Panc1 (cell line): Measurements from ENCODE around the gene CAPN11. TPM values are rescaled to one million over a fixed set of nuclear protein-coding genes. Genes with fewer than 3 reads are reported as not detected.

Source experiments
- ATAC-seq: fragments of 200-7000 bp; cut with Tn5 transposase; 2 replicates; pipeline ENCODE4 v1.9.1; 2020; ENCODE audit warnings: mild to moderate bottlenecking, moderate library complexity
- BruUV-seq: library from RNA; stranded (reverse); fragments of 400-500 nt; replicated peaks from 2 replicates; lab custom pipeline; 2021; lab: Mats Ljungman, UMichigan
- CTCF ChIA-PET: fragments of 300-600 bp; sonication (Branson Sonifier 250); formaldehyde crosslinking; loops from one replicate; lab custom pipeline; 2022; ENCODE audit warnings: antibody characterized with exemption; lab: Charles Lee
- POLR2A ChIA-PET: fragments of 300-600 bp; sonication (Branson Sonifier 250); formaldehyde crosslinking; loops from one replicate; lab custom pipeline; 2022; ENCODE audit warnings: antibody characterized with exemption; lab: Charles Lee
- DNase-seq: peaks from one replicate; pipeline ENCODE4 v3.0.0-alpha.2; 2010; ENCODE audit warnings: low read depth, low spot score
- H3K27ac ChIP-seq: 2 replicates; pipeline ENCODE4 v1.5.1; 2011; ENCODE audit warnings: mild to moderate bottlenecking, low read length, inconsistent platforms
- H3K27me3 ChIP-seq: fragments of 200-500 bp; sonication (Bioruptor generic); 2 replicates; pipeline ENCODE4 v1.6.0; 2014; ENCODE audit warnings: low read length, inconsistent platforms; ENCODE audit not compliant: control insufficient read depth, insufficient read depth
- H3K36me3 ChIP-seq: fragments of 200-500 bp; sonication (Bioruptor generic); 2 replicates; pipeline ENCODE4 v1.5.1; 2014; ENCODE audit warnings: inconsistent platforms, mild to moderate bottlenecking, low read length, moderate library complexity; ENCODE audit not compliant: control insufficient read depth, insufficient read depth
- H3K4me1 ChIP-seq: 2 replicates; pipeline ENCODE4 v1.5.1; 2011; ENCODE audit warnings: inconsistent platforms, mild to moderate bottlenecking, low read length, moderate library complexity; ENCODE audit not compliant: control insufficient read depth, insufficient read depth
- H3K4me3 ChIP-seq, 2 experiments: 2 replicates each; pipeline ENCODE4 v1.5.1; 2011 to 2012; ENCODE audit warnings: low read depth in 2 of 2, low read length in 2 of 2, mild to moderate bottlenecking in 2 of 2, inconsistent platforms in 1 of 2, moderate library complexity in 1 of 2
- H3K9me3 ChIP-seq: fragments of 200-500 bp; sonication (Bioruptor generic); 2 replicates; pipeline ENCODE4 v1.5.1; 2014; ENCODE audit warnings: low read depth, mild to moderate bottlenecking, inconsistent platforms, low read length, moderate library complexity; ENCODE audit not compliant: control insufficient read depth, insufficient read depth
- POLR2AphosphoS5 ChIP-seq: IDR thresholded peaks from 2 replicates; pipeline ENCODE4 v1.6.1; 2012; ENCODE audit warnings: mild to moderate bottlenecking, low read depth, low read length, moderate library complexity
- SIN3A ChIP-seq: IDR thresholded peaks from 2 replicates; pipeline ENCODE4 v1.6.1; 2012; ENCODE audit warnings: low read depth, mild to moderate bottlenecking, low read length, moderate library complexity, borderline replicate concordance; ENCODE audit not compliant: insufficient read depth
- TCF7L2 ChIP-seq: IDR thresholded peaks from 2 replicates; pipeline ENCODE4 v1.6.1; 2011; ENCODE audit warnings: mild to moderate bottlenecking, low read depth, low read length, inconsistent platforms
- in situ Hi-C: cut with HindIII; loops from 2 replicates; pipeline ENCODE4 v1.10.0; 2016; ENCODE audit warnings: low sequenced_read_pairs, low pct_unique_long_range_greater_than_20kb
- intact Hi-C: fragments of 100-400 bp; cut with micrococcal nuclease; formaldehyde crosslinking; loops from one replicate; pipeline ENCODE4 v1.10.0; 2022; ENCODE audit not compliant: unreplicated experiment
- total RNA-seq: library from RNA; stranded (reverse); gene quantifications from one replicate; pipeline ENCODE4 v1.2.1, GENCODE V29; 2021; ENCODE audit not compliant: unreplicated experiment
- TF ChIP-seq, protein P1 (sequence below): fragments of 450-650 bp; IDR thresholded peaks from 2 replicates; pipeline ENCODE4 v1.5.1; 2017; ENCODE audit warnings: mild to moderate bottlenecking
- TF ChIP-seq, protein P2 (sequence below), 2 experiments: IDR thresholded peaks; 2 replicates each; pipeline ENCODE4 v1.6.1; 2011 to 2012; ENCODE audit warnings: low read depth in 2 of 2, control low read depth in 1 of 2, low read length in 1 of 2, mild to moderate bottlenecking in 1 of 2, moderate library complexity in 1 of 2; ENCODE audit not compliant: insufficient read depth in 1 of 2

Gene CAPN11
- total RNA-seq, 1 experiment from 2014 or later = 1.2 TPM

DNA sequence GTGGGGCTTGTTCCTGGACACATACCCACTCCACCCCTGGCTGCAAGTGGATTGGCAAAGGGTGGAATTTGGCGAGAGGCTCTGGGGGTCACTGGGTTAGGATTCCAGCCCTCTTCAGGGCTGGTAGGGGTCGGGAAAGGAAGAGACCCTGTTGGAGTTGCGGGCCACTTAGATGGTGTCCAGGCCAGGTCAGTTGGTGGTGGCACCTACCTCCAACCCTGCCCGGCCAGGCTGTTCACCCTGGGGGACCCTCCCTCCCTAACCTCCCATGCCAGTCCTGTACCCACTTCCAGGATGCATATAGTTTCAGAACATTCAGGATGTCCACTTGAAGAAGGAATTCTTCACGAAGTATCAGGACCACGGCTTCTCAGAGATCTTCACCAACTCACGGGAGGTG, 21.0 kb downstream of the CAPN11 start:
- no peak for DNase-seq
- ATAC-seq = no peak
- intact Hi-C loops (loop anchor here (5.0 kb wide), 1 partner anchor 43 kb away; the partner anchor contains the start of gene SLC29A1), in situ Hi-C loops (no loop called here)
- no peak overlapping the region for H3K4me3 ChIP-seq
- H3K27ac ChIP-seq = peak overlapping the region; percentile 90
- no peaks in the 10 kb centered on the region for H3K9me3 ChIP-seq
- no peak for TF ChIP-seq SIN3A
- TF ChIP-seq, protein P1, sequence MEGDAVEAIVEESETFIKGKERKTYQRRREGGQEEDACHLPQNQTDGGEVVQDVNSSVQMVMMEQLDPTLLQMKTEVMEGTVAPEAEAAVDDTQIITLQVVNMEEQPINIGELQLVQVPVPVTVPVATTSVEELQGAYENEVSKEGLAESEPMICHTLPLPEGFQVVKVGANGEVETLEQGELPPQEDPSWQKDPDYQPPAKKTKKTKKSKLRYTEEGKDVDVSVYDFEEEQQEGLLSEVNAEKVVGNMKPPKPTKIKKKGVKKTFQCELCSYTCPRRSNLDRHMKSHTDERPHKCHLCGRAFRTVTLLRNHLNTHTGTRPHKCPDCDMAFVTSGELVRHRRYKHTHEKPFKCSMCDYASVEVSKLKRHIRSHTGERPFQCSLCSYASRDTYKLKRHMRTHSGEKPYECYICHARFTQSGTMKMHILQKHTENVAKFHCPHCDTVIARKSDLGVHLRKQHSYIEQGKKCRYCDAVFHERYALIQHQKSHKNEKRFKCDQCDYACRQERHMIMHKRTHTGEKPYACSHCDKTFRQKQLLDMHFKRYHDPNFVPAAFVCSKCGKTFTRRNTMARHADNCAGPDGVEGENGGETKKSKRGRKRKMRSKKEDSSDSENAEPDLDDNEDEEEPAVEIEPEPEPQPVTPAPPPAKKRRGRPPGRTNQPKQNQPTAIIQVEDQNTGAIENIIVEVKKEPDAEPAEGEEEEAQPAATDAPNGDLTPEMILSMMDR = no peak
- TF ChIP-seq TCF7L2 = no peak
- TF ChIP-seq, protein P2, sequence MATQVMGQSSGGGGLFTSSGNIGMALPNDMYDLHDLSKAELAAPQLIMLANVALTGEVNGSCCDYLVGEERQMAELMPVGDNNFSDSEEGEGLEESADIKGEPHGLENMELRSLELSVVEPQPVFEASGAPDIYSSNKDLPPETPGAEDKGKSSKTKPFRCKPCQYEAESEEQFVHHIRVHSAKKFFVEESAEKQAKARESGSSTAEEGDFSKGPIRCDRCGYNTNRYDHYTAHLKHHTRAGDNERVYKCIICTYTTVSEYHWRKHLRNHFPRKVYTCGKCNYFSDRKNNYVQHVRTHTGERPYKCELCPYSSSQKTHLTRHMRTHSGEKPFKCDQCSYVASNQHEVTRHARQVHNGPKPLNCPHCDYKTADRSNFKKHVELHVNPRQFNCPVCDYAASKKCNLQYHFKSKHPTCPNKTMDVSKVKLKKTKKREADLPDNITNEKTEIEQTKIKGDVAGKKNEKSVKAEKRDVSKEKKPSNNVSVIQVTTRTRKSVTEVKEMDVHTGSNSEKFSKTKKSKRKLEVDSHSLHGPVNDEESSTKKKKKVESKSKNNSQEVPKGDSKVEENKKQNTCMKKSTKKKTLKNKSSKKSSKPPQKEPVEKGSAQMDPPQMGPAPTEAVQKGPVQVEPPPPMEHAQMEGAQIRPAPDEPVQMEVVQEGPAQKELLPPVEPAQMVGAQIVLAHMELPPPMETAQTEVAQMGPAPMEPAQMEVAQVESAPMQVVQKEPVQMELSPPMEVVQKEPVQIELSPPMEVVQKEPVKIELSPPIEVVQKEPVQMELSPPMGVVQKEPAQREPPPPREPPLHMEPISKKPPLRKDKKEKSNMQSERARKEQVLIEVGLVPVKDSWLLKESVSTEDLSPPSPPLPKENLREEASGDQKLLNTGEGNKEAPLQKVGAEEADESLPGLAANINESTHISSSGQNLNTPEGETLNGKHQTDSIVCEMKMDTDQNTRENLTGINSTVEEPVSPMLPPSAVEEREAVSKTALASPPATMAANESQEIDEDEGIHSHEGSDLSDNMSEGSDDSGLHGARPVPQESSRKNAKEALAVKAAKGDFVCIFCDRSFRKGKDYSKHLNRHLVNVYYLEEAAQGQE (IDR thresholded peaks at IDR 0.05; ENCODE audit: insufficient read depth in 1 of 2, low read depth in 2 of 2, low read length in 1 of 2) = no peak
- TF ChIP-seq POLR2AphosphoS5 = no peak
- BruUV-seq = no TSS peak
- no peaks in the 10 kb centered on the region for H3K36me3 ChIP-seq
- H3K4me1 ChIP-seq = peaks cover 44% of the 10 kb centered on the region
- H3K27me3 ChIP-seq = no peaks in the 10 kb centered on the region
- ChIA-PET CTCF (interaction anchor here (0.7 kb wide), 1 partner anchor 21 kb away, joined by 5 read pairs; no protein-coding TSS in a partner anchor), POLR2A (interaction anchor here (0.6 kb wide), 2 partner anchors 10 to 57 kb away, joined by 3 to 7 read pairs; no protein-coding TSS in a partner anchor)

DNA sequence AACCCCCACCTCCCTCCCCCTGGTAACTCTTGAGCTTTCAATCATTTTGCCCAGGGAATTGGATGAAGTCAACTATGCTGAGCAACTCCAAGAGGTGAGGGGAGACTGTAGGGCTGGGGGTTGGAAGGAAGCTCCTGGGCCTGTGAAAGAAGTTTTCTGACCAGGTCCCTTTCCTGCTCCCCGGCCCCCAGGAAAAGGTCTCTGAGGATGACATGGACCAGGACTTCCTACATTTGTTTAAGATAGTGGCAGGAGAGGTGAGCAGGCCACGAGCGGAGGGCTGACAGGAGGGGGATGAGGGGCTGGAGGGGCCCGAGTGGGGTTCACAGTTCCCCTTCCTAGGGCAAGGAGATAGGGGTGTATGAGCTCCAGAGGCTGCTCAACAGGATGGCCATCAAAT, 21.8 kb downstream of the CAPN11 start:
- CTCF ChIA-PET = interaction anchor here (0.6 to 0.7 kb wide), 2 partner anchors 55 to 125 kb away, joined by 3 to 5 read pairs; no protein-coding TSS in a partner anchor

More for the DNA sequence above, 21.8 kb downstream of the CAPN11 start:
- H3K4me1 ChIP-seq = peaks cover 44% of the 10 kb centered on the region
- intact Hi-C loops = no loop called here
- peak overlapping the region; percentile 90 for H3K27ac ChIP-seq
- no peak overlapping the region for H3K4me3 ChIP-seq
- TF ChIP-seq, protein P1 = no peak
- TF ChIP-seq TCF7L2 (no peak), SIN3A (no peak), POLR2AphosphoS5 (no peak)
- TF ChIP-seq, protein P2 (IDR thresholded peaks at IDR 0.05; ENCODE audit: insufficient read depth in 1 of 2, low read depth in 2 of 2, low read length in 1 of 2) = no peak
- no peaks in the 10 kb centered on the region for H3K27me3 ChIP-seq
- in situ Hi-C loops = no loop called here
- ATAC-seq = no peak
- DNase-seq = no peak
- BruUV-seq = no TSS peak
- H3K9me3 ChIP-seq = no peaks in the 10 kb centered on the region
- POLR2A ChIA-PET = interaction anchor here (0.6 kb wide), 3 partner anchors 9 to 47 kb away, joined by 3 to 5 read pairs (median 3); no protein-coding TSS in a partner anchor
- no peaks in the 10 kb centered on the region for H3K36me3 ChIP-seq
